ENCODE results near the gene P3H1.
"Not testable (repeated sequence)": the region's sequence is repeated elsewhere in the genome, so short reads cannot be mapped to it uniquely, and the experiment has no call there.

The P3H1 gene

DNA sequence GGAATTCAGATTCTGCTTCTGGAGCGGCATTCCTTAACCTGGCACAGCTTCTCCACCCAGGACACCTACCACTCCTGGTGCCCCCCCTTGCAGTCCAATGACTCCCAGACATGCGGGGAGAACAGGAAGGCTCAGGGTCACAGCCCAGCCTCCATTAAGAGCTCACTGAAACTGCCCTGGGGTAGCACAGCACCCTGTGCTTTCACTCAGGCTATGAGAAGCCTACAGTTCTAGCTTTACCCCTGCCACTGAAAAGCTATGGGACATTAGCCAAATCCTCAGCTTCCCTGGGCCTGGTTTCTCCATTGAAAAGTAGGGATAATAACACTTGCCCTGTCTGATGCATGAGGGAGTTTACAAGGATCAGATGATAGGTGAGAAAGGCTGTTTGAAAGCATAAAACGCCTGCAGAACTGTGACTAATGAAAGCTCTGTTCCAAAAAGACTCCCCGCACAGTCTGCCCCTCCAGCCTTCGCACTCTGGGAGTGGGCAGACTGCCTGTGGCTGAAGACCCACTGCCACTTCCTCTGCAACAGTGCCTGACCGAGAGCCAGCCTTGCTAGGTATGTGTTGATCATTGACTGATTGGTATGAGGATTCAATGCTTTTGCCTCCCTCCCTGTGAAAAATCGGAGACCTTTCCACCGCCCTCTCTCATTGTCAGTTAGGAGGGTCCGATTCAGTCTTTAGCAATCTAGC lies 24.1 kb downstream of the P3H1 start:
- no peak for DNase-seq

DNA sequence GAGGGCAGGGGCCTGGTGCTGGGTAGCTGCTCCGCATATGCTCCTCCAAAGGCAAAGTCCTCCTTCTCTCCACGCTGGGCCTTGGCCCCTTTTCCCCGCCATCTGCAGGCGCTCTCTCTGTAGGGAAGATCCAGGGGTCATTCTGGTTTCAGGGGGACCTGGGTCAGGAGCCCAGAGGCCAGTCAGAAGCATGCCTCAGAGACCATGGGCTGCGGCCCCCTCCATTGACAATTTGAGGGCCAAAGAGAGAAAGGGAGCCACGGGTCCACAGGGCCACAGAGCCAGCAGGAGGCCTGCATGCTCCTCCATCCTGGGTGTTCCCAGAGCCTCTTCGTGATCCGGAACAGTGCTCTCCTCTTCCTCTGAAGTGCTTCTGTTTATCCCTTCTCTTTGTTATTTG lies 24.7 kb downstream of the P3H1 start:
- no peak for DNase-seq

DNA sequence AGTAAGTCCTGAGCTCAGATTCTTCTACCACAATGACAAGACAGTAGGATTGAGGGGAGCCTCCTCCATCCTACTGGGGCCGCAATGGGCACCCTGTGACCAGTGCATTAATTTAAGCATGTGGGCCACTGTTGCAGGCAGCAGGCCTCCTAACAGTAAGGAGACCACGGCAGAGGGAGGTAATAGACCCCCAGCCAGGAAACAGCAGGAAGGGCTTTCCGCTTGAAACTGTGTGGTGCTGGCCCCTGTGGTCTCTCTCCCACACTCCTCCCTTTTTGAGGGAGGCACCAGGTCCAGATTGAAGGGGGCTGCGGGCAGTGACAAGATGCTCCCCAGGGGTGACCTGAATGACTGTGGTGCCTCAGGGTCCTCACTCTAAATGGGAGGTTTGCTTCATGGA lies 25.1 kb downstream of the P3H1 start:
- DNase-seq = no peak

DNA sequence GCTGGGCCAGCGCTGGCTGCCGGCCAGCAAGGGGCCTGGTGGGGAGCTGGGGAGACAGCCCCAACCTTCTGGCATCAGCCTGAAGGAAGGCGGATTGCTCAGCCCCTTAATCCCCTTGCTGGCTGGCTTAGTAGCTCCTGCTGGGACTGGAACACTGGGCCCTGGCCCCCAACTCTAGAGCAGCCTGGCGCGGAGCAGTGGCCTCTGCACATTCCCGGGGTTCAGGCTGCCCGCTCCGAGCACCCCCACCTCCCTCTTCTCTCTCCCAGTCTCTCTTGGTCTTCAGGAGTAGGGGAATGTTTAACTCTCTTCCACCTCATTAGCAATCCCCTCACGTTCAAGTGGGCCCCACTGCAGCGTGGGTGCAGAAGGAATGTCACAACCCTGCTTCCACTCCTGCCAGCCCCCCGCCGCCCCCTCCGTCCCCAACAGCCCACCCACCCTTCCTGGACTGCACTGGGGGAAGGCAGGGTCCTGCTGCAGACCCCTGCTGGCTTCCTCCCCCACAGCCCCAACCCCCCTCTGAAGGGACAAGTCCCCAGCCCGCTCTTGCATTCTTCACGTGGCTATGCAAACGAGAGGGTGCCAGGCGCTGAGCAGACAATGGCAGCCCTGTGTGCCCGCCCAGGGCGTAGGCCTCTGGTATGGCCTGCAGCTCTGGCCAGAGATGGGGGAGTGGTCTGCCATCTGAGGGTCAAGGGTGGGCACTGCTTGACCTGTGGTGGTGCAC lies 25.8 kb downstream of the P3H1 start:
- no peak for DNase-seq

DNA sequence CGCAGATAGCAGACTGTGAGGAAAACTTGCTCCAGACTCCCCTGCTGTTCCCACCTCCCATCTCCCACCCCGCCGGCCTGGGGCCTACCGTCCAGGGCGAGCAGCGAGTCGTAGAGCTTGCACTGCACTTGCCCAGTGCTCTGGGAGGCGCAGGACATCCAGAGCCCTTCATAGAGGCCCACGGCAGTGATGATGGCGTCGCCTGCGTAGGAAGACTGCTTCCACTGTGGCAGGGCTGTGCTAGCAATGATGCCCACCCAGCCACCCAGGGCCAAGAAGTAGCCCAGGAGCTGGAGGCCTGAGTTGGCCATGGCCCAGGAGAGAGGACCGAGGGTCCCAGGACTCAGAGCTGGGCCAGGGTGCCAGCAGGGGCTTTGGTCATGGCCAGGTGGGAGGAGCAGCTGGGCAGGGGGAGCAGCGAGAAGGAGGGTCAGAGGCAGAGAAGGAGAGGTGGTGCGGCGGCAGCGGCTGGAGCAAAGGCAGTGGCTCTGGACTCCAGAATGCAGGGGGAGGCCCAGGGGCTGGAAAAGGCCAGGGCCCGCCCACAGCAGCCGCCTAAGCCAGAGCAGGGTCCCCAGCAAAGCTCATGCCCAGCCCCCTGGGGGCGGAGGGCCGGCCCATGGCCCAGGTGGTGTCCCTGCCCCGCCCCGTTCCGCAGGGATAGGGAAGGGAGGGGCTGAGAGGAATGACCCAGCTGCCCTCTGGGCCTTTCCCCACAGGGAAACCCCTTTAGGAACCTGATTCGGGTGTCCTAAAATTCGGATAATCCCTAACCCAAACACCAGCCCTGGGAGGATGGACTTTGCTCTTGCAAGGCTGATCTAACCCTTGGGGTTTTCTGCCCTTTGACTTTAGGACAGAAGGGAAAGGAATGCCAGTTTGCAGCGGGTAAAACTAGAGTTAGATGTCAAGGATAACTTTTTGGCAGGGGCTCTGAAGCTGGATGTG lies 26.8 kb downstream of the P3H1 start, which contains the start of gene CLDN19:
CLDN19 (minus strand) TSS at position 484 of the 948 bp plus-strand sequence; CDS start at position 311, 173 bp downstream.
- no peak for DNase-seq

DNA sequence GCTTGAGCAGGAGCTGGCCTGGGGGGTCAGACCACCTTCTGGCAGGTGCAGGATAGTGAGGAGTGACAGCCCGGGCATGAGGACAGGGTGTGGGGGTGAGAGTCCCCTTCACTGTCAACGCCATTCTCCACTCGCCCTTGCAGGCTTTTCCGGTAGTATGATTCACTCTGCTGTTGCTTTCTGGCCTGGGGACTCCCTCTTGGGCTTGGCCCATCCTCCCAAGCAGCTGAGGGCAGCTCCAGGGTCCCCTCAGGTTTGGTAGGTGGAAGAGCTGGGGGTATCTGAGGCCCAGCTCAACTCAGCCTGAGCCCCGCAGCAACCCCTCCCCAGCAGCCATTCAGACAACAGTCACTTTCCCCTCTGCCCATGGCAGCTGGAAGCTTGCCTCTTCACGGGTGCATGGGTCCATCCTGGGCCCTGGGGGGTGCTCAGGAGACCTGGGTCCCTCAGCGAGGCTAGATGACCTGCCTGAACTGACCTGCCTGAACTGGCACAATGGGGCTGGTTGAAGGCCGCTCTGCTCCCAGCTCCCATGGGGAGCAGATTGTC lies 28.1 kb downstream of the P3H1 start:
- no peak for DNase-seq

DNA sequence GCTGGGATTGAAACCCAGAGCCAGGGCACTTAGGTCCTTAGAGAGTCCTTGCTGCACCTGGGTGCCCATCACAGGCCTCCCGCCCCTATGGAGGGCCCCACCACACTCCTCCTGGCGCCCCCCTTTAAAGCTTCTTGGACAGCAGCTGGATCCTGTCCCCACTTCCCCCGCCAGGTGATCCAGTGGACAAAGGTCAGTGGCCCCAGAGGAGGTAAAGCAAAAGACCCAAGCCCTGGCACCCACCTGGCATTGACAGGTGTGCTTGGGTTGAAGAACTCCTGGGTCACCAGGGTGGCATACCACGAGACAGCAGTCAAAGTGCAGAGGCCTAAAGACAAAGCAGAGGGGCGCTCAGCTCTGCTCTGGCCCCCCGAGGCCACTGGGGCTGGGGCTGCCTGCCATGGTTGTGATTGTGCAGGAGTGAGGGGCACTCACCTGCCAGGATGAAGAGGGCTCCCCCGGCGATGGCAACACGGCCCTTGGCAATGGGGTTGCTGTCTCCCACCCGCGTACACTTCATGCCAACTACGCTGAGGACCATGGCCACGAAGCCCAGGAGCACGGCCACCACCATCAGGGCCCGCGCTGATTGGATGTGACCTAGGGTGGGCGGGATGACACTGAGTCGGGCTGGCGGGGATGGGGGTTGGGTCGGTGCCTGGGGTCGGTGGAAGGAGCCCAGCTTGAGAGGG lies 28.7 kb downstream of the P3H1 start:
- no peak for DNase-seq

DNA sequence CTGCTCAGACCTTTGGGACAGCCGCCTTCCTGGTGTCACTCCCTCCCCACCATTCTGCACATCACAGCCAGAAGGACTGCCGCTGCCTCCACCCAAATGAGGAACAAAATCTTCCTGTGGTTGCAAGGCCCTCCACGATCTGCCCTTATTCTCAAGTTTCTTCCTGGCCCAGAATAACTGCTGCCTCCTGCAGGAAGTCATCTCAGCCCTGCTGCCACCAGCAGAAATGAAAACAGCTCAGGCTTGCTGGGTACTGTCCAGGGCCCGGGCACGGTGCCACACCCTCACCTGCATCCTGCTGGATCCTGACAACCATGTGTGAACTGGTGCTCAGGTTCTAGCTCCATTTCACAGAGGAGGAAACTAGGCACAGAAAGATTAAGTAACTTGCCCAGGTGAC lies 29.6 kb downstream of the P3H1 start:
- DNase-seq = no peak

DNA sequence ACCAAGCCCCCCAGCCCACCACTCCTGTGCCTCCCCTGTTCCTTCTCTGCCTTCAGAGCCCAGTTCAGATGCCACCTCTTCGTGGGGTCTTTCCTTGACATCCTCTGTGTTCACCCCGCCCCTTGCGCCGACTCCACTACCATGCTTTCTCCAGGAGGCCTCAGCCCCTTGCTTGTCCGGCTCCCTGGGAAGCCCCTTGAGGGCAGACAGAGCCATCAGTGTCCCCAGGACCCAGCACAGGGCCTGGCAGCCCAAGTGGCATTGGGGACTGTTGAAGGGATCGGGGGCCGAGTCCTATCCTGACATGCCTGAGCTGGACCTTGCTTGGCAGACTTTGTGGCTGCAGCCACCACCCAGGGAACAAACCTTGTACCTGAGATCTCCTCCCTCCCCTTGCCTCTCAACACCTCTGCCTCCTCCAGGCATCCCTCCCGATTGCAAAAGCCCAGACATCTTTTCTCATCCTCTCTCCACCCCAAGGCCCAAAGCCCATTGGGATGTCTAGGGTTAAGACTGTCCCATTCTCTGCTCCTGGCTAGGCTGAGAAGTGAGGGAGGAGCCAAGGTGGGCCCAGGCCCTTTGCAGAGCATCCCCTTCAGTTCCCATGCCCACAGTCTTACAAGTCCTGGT lies 30.1 kb downstream of the P3H1 start:
- DNase-seq = no peak

DNA sequence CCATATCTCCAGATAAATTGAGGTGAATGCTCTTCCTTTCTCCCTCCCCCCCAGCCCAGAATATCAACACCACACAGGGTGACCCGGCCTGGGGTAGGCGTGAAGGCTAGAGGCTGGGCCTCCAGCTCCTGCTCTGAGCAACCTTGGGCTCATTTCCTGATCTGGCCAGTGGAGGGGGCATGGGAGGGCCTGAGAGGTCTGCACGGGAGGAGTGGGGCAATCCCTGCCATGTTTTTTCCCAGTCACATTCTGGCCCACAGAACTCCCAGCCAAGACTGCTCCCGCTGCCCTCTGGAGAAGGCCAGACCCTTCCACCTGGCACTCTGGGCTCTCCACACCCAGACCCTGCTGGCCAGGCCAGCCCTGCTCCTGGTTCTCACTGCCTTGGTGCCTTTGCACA lies 30.7 kb downstream of the P3H1 start:
- no peak for DNase-seq

DNA sequence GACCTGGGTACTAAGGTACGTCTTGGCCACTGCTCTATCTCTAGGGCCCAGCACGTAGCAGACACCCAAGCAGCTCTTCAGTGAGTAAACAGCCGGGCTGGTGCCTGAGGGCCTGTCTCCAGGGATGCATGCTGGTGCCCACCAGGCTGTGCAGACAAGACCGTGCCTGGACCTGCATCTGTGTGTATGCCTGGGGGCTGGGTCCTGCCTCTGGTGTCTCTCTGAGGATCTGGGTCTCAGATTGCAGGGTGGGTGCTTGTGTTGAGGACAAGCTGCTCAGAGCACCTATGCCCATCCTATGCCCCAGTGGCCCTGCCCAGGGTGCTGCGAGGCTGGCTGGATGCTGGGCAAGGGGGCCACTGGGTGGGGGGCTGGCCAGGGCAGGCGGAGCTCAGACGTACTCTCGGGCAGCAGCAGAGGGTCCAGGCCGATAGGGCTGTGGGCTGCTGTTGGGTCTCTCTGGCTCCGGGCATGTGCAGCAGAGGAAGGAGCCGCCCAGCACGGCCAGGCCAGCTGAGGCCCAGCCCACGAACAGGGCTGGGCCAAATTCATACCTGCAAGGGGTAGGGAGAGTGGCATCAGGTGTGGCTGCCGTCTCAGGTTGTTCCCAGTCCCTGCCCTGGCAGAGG lies 31.2 kb downstream of the P3H1 start:
- no peak for DNase-seq

DNA sequence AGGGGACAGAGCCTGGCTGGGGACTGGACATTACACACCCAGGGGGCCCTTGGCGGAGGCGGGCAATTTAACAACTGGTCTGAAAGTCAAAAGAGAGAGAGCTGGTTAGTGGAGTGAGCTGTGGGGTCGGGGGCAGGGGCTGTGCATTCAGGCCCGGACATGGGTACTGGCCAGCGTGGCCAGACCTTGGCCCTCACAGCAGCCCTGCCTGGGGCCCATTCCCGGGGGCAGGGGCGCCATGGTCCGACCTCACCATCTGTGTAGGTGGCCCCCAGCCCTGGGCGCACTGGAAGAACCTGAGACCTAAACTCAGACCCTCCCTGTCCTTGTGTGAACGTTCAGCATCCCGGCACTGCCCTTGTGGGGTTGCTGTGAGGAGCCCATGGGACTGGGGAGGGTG lies 31.8 kb downstream of the P3H1 start:
- DNase-seq = no peak

DNA sequence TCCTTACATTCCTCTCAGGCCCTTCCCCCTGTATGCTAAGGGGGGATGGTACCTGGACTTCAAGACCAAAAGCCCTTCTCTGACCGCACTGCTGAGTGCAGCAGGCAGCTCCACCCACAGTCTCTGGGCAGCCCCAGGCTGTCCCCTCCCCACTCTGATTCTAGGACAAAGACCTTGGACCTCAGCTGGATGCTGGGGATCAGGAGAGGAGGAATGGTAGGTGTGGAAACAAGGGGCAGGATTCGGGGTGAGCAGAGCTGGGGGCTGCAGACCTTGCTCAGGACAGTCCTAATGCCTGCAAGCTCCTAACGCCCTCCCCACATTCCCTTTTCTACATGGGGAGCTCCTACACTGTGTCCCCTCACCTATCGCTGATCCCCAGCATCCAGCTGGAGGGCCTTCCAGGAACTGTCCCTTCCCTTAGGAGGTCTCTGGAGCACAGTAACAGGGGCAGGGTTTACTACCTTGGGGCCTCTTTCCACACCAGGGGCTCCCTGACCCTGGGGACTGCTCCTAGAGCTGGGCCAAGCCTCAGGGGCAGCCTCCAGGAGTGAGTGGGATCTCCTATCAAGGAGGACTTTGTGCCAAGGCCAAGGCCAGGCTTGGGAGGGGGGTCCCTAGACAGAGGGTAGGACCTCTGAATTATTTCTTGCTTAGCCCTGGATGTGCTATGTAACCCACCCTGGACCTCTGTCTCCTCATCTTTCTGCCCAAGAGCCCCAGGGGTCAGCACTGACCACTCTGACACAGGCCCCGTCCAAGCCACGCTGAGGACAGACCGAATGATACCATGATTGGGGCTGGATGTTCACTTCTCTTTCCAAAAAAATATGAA lies 32.4 kb downstream of the P3H1 start:
- DNase-seq = no peak

DNA sequence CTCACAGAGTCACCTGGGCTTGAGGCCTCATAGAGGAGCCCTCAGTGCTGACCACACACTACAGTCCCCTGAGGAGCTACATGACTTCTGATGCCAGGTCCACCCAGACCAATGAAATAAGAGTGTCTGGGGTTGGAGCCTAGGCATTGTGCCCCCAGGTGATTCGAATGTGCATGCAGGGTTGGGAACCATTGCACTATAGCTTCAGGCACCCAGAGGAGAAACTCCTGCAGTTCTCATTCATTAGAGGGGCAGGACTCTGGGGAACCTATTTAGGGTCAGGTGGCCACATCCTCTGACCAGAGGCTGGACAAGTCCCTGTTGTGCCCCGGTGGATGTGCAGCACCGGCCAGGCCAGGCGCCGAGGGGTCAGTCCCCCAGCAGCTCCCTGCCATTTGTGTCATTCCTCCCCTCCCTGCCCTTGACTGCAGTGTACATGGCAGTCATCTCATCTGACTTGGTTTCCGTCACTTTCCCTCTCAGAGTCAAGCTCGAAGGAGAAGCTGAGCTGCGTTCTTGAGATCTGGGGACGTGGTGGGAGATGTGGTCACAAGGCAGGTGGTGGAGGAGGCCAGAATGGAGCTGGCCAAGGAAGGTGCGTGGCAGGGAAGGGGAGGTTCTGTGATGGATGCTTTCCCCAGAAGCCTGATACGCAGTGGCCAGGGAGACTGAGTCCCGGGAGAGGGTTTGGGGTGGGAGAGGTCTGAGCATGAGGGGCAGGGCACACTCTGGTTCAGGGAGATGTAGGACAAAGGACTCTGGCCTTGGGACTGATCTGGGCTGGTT lies 33.2 kb downstream of the P3H1 start:
- DNase-seq = no peak

DNA sequence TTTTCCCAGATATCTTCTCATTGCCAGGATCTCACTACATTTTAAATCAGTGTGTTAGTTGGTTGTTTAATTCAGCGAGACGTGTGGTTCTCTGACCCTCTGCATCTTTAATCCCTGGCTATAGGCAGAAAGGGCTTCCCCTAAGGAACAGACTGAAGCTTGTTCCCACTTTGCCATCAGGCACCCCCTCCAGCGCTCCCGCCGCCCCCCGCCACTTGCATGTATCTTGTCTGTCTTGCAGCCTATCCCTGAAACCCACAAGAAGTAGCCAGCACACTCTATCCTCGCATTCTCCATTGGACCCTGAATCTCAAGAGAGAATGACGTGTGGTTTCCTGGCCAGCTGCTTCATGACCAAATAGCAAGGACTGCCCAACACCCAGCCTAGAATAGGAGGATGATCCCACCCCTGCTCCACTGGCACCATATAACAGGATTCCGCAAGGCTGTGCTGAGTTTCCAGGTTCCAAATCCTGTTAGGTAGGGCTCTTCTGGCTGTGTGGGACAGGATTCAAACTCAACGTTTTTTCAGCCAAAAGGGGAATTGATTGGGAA lies 34.6 kb downstream of the P3H1 start:
- DNase-seq = no peak

DNA sequence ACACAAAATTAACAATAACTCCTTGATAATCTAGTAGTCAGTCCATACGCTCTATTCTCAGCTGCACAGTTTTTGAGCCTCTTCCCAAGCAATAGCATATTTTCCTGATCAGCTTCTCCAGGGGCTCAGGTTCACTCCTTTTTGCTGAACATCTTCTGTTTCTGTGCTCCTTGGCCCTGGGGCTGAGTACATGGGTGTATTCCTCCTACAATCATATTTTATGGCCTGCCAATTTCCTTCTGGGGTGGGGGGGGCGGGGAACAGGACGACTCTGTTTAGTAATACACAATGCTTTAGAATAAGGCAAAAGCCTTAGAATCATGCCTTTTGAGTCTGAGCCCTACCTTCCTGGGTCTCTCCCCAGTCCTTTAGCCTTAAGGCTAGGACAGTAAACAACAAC lies 35.2 kb downstream of the P3H1 start:
- no peak for DNase-seq

DNA sequence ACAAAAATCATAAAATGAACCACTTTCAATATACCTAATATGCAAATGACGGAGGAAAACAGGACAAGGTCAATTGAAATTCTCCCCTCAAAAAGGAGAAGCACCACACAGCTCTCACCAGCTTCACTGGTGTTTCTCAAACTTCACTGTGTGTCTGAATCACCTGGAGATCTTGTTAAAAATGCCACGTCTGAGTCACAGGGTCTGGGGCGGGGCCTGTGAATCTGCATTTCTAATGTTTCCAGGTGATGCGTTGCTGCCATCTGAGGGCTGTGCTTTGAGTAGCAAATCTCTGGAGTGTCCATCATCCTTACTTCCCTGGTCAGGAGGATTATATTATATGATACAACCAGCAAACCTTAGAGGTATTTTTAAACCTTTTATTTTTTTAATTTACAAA lies 35.8 kb downstream of the P3H1 start:
- DNase-seq = no peak

DNA sequence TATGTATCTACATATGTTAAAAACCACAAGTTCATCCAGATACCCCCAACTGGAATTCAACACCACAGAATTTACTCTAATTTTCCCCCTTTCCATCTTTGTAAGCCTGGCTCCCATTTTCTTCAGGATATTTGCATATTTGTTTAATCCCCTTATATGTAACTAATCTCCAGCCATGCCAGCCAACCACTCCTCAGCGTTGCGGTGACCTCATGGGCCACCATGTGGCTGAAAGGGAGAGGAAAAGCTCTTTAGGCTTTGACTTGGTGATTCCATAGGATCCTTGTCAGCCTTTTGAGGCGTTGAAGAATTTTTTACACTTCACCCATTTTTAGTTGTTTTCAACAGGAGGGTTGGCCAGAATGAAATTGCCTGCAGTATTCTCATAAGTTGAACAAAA lies 36.8 kb downstream of the P3H1 start:
- no peak for DNase-seq

DNA sequence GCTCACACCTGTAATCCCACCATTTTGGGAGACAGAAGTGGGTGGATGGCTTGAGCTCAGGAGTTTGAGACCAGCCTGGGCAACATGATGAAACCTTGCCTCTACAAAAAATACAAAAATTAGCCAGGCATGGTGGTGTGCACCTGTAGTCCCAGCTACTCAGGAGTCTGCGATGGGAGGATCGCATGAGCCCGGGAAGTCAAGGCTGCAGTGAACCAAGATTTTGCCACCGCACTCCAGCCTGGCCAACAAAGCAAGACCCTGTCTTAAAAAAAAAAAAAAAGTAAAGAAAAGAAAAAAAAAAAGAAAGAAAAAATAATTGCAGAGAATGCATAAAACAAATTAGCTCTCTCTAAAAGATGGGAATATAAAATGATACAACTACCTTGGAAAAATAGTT lies 41.0 kb downstream of the P3H1 start:
- not testable (repeated sequence) for DNase-seq

All from cortex of kidney (tissue), 1 donor.